Suppressor macrophage (primary cell): Measurements from ENCODE around the gene KIRREL1.
A peak's percentile ranks its signal among the peaks of the same experiment; 100 is the strongest.

ENCODE experiments used
- DNase-seq, 4 experiments: peaks; one replicate each; pipeline ENCODE4 v3.0.0-alpha.2; 2020 to 2022

Gene KIRREL1

GRCh38 chr1:158076441-158076840 lies 83.0 kb downstream of the KIRREL1 start:
- DNase-seq, result no peak

- DNase-seq, result no peak
Measured at GRCh38 chr1:158077411-158078256, 84.2 kb downstream of the KIRREL1 start.

GRCh38 chr1:158078569-158079080 lies 85.2 kb downstream of the KIRREL1 start:
- no peak for DNase-seq

- no peak for DNase-seq
Measured at GRCh38 chr1:158080066-158080465, 86.6 kb downstream of the KIRREL1 start.

- no peak for DNase-seq
Measured at GRCh38 chr1:158084336-158084735, 90.9 kb downstream of the KIRREL1 start.

GRCh38 chr1:158084747-158085146 lies 91.3 kb downstream of the KIRREL1 start:
- no peak for DNase-seq

GRCh38 chr1:158087320-158087927 lies 94.0 kb downstream of the KIRREL1 start:
- peak; percentile 67 to 77 (median 72) for DNase-seq

- DNase-seq, result no peak
Measured at GRCh38 chr1:158089476-158089875, 96.0 kb downstream of the KIRREL1 start.

- no peak for DNase-seq
Measured at GRCh38 chr1:158089925-158090637, 96.6 kb downstream of the KIRREL1 start.

GRCh38 chr1:158093376-158093775 lies 99.9 kb downstream of the KIRREL1 start:
- no peak for DNase-seq

GRCh38 chr1:158094571-158094970 lies 101.1 kb downstream of the KIRREL1 start:
- no peak for DNase-seq

- peak; percentile 57 to 70 (median 64) for DNase-seq
Measured at GRCh38 chr1:158095737-158096335, 102.4 kb downstream of the KIRREL1 start.

GRCh38 chr1:158098256-158098655 lies 104.8 kb downstream of the KIRREL1 start:
- no peak for DNase-seq

GRCh38 chr1:158099185-158099584 lies 105.7 kb downstream of the KIRREL1 start:
- no peak for DNase-seq

- DNase-seq, result no peak
Measured at GRCh38 chr1:158100498-158100897, 107.1 kb downstream of the KIRREL1 start.

GRCh38 chr1:158101455-158101854 lies 108.0 kb downstream of the KIRREL1 start:
- DNase-seq, result peak in 1 of 4 experiments; percentile 16

GRCh38 chr1:158101927-158102326 lies 108.5 kb downstream of the KIRREL1 start:
- peak in 3 of 4 experiments; percentile 4 to 50 (median 19) for DNase-seq

GRCh38 chr1:158102881-158103674 lies 109.6 kb downstream of the KIRREL1 start:
- DNase-seq, result no peak

GRCh38 chr1:158103861-158104522 lies 110.5 kb downstream of the KIRREL1 start:
- DNase-seq, result no peak

- DNase-seq, result no peak
Measured at GRCh38 chr1:158104891-158105290, 111.4 kb downstream of the KIRREL1 start.
